Fibroblast of skin of right biceps (primary cell): ENCODE data around the gene GNAQ.
"Not testable (repeated sequence)": the region's sequence is repeated elsewhere in the genome, so short reads cannot be mapped to it uniquely, and the experiment has no call there.

Experiments used
- DNase-seq: peaks from one replicate; pipeline ENCODE4 v3.0.0-alpha.2; 2013

The GNAQ gene

GRCh38 chr9:77896938-77897667 lies 134.5 kb downstream of the GNAQ start:
- DNase-seq, result peak; percentile 11

DNA sequence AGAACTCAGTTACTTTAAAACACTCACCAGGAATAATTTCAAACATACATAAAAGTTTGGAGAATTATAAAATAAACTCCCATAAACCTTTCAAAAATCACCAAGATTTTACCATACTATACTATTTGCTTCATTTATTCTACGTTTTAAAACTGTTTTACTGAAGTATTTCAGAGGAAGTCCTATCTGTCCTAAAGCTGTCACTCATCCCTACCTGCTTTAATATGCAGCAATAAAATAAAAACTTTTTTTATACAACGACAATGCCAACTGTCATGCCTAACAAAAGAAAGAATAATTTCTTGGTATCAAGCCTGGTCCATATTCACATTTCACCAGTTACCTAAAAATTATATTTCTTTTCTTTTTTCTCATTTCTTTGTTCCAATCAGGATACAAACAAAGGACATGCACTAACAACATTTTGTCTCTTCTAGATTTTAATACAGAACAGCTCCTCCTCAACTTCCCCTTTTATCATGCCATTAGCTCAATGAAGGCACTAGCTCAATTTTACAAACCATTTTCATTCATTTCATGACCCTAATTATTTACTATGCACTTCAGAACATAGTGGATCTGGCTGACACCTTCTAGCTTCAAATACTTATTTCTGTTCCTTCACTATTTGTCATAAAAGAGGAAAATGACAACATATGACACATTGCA lies 135.2 kb downstream of the GNAQ start:
- DNase-seq, result no peak

DNA sequence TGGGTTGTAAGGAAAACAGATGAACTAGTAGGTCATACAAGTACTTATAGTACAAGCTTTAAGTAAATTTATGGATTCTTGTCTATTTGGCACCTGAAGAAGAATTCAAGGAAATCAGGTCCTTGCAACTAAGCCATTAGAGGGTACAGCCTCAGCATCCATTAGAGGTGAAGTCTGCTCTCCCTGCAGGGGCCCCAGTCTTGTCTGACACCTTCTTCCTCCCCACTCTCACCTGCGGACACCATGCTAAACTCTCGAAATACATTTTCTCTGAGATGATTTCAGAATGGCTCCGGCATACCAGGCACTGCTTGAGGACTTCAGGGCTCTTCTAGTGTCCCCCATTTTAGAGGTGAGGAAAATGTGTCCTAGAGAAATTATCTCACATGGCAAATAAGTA lies 137.9 kb downstream of the GNAQ start:
- no peak for DNase-seq

DNA sequence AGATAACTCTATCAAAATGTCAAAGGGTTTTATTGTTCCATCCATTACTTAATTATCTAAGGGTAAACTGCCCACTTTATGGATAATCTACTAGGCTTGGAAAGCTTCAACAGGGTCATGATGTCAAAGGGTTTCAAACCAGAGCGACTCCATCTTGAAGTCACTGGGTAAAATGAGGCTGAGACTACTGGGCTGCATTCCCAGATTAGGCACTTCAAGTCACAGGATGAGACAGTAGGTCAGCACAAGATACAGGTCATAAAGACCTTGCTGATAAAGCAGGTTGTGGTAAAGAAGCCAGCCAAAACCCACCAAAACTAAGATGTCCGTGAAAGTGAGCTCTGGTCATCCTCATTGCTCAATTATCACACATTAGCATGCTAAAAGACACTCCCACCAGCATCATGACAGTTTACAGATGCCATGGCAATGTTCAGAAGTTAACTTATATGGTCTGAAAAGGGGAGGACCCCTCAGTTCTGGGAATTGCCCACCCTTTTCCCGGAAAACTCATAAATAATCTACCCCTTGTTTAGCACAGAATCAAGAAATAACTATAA lies 138.6 kb downstream of the GNAQ start:
- DNase-seq, result no peak

- no peak for DNase-seq
These were observed 139.4 kb downstream of the GNAQ start for GRCh38 chr9:77892171-77892570.

- no peak for DNase-seq
These were observed 140.3 kb downstream of the GNAQ start for GRCh38 chr9:77891128-77891800.

- DNase-seq, result no peak
These were observed 143.9 kb downstream of the GNAQ start for GRCh38 chr9:77887662-77888061.

DNA sequence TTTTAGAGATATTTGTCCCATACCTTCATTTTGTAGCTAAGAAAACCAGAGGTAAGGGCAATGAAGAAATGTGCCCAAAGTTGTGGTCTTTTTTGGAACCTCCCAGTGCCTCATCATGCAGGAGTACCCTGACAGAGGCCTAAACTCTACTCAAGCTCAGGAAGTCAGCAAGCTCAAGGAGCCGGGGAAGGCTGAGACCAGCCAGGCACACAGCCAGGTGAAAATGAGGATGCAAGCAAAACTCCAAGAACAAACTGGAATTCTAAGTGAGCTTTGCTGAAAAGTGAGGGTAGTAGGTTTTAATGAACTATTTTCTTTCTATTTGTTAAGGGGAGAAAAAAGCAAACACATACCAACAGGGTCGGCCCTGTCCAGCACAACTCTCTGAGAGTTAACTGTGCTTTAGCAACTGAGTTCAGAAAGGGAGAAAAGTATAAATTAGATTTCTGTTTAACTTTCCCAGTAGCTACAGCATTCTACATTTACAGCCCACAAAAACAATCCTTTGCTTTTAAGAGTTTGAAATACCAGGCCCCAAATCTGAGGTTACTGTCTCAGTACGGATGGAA lies 146.4 kb downstream of the GNAQ start:
- no peak for DNase-seq

DNA sequence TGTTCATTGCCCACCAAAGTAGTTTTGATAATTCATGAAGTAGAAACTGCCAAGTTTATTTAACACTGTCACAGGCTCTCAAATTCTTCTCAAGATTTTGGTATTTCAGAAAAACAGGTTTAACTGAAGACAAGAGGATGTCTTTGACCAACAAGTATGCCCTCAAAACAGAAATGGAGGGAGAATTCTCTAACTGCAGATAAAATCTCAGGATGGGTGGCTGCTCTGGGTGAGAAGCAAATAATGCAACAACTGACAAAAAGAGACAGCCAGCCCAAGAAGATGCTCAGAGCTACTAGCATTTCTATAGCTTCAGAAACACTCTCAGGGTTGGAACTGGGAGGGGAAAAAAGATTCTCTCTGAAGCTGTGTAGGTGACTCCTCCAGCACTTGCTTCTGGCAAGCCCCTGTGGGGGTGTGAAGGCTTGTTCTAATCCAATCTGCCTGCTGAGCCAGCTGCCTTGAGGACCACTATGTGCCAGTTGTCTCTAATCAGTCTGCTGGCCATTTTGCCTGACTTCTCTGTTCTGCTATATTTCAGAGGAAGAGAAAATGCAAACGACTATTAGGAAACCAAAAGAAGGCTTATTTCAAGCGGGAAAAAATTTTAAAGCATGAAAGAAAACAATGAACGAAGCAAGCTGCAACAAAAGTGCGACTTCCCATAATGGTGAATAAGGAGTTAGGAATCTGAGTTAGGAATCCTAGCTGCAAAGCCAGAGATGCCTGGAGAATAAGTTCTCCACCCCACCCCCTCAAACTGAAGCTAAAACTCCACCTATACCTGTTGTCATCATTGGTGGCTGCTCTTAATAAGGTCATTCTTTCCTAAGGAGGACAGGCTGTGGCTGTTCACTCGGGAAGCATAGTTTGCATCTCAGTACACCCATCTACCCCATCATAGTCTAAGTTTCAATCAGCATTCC lies 147.5 kb downstream of the GNAQ start:
- peak; percentile 69 for DNase-seq

DNA sequence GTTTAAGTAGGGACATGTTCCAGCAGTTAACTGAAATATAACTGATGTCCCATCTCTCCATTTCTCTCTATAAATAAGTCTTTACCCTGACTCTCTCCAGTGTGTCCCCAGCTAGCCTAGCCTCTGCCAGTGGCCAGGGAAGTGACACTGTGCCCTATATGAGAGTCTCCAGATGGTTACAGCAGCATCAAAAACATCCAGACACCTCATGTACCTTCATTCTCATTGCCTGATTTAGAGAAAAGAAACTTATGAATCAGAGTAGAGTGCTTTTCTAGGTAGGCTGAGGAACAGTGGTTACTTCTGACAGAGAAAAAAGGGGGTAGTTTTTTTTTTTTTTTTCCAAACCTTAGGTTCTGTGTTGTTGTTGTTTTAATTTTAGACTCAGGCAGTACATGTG lies 148.5 kb downstream of the GNAQ start:
- no peak for DNase-seq

DNA sequence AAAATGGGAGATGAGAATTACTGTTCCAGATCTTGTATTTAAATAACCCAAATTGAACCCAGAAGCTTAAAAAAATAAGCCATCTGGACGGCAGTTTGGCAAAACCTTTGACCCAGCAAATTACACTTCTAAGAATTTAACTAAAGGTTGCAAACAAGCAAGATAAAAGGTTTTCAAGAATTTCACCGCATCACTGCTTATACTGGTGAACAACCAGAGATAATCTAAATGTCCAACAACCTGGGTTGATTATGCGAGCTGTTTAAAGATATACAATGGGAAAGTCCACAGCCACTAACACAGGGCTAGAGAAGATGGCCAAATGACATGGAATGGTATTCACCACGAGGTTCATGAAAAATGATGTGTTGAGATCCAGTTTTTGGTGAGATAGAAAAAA lies 149.3 kb downstream of the GNAQ start:
- DNase-seq, result no peak

- DNase-seq, result not testable (repeated sequence)
These were observed 150.0 kb downstream of the GNAQ start for GRCh38 chr9:77881634-77882033.

DNA sequence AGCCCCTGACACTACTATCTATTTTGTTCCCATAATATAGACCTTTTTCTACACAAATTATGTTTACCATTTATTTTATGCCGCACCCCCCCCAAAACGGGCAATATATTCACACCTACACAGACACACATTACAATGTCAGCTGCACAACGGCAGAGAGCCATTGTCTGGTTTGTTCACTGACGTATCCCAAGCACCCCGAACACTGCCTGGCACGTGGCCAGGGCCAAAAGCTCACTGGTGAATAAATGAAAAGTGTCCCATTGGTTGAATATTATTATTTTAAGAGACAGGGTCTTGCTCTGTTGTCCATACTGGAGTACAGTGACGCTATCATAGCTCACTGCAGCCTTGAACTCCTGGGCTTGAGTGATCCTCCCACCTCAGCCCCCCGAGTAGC lies 150.5 kb downstream of the GNAQ start:
- DNase-seq, result no peak

DNA sequence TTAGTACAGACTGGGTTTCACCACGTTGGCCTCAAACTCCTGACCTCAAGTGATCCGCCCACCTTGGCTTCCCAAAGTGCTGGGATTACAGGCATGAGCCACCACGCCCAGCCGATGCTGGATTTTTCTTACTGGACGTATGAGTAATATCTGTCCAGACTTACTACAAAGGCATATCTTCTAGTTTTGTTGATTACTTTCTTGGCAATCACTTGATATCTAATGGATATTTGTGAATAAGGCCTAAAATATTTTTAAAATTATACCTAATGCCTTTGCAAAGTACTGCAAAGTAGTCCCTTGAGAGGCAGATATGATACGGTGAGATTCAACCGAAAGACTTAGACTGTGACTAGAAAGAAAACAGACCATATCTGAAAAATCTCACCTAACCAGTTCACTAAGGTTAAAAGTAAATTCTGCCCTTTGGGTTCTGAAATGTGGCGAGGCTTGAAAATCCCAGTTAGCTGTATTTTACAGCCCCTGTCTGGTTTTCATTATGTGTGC lies 152.1 kb downstream of the GNAQ start:
- DNase-seq, result peak; percentile 68

DNA sequence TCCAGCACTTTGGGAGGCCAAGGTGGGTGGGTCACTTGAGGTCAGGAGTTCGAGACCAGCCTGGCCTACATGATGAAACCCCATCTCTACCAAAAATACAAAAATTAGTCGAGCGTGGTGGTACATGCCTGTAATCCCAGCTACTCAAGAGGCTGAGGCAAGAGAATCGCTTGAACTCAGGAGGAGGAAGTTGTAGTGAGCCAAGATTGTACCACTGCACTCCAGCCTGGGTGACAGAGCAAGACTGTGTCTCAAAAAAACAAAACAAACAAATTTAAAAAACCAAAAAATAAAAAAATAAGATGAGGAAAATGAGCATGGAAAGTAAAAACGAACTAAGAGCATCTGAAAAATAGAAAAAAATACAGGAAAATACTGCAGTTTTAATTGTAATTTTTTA lies 152.8 kb downstream of the GNAQ start:
- not testable (repeated sequence) for DNase-seq

DNA sequence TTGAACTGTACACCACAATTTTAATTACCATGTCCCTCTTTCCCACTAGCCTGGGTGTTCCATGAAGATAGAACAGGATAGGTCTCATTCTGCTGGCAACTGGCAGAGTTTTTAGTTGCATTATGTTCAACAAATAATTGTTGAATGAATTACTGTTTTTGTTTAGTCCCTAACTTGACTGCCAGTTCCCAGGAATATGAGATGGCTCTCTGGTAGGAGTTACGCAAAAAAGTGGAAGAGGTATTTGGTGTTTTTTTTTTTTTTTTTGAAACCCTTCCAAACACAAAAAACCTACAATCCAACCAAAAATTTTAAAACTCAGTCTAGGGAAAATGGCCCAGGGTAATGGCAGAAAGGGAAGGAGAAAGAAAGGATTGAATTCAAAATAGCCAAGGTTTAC lies 153.6 kb downstream of the GNAQ start:
- DNase-seq, result no peak

GRCh38 chr9:77876590-77876989 lies 155.0 kb downstream of the GNAQ start:
- no peak for DNase-seq

- peak; percentile 53 for DNase-seq
These were observed 155.5 kb downstream of the GNAQ start for GRCh38 chr9:77876091-77876490.

- DNase-seq, result no peak
These were observed 158.7 kb downstream of the GNAQ start for GRCh38 chr9:77872863-77873262.

DNA sequence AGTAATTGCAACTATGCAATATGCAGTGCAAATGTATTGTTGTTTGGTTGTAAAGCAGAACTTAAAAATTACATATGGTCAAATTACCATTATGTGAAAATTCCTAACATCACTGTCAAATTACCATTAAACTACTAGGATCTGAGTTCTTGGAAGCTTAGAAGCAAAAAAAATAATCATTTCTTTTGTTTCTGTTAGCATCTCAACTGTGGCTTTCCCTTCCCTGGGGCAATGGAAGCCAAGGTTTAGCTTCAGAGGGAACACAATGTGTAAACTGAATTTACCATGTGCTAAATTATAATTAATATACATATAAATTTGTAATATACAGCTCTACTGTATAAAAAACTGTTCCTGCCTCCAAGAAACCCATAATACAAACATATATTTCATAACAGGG lies 159.4 kb downstream of the GNAQ start:
- no peak for DNase-seq

- DNase-seq, result no peak
These were observed 160.1 kb downstream of the GNAQ start for GRCh38 chr9:77871483-77871882.

DNA sequence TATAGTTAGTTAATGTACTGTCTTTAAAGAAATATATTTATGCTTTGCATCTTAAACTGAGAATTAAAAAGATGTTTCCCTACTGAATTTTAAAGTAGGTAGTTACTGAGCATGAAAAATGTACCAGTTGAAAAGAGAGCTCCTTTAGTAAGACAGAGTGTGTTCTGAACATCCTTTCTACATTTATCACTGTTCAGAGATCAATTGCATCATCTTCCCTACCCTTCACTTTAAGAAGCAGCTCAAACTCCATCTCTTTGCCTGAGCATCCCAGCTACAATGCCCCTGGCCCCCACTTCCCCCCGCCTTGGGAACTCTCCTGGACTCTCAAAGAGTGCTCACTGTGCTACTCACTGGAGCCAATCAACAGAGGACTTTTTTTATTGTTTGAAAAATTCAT lies 164.7 kb downstream of the GNAQ start:
- DNase-seq, result no peak
